H9 (cell line): ENCODE data around the gene ITPK1. TPM values are rescaled to one million over a fixed set of nuclear protein-coding genes. Genes with fewer than 3 reads are reported as not detected.

ENCODE experiments used
- DNase-seq: peaks from one replicate; pipeline ENCODE4 v3.0.0-alpha.2; 2017
- H2AFZ ChIP-seq: one replicate; pipeline ENCODE4 v1.6.1; 2013; ENCODE audit warnings: mild to moderate bottlenecking, low read length, control low read depth, moderate library complexity
- H2AK5ac ChIP-seq: 2 replicates; pipeline ENCODE4 v1.6.1; 2013; ENCODE audit warnings: low read length, control low read depth, mixed read lengths; ENCODE audit not compliant: insufficient read length
- H2BK120ac ChIP-seq: one replicate; pipeline ENCODE4 v1.6.1; 2013; ENCODE audit warnings: low read depth, mild to moderate bottlenecking, low read length, control low read depth, inconsistent platforms; ENCODE audit not compliant: poor library complexity, severe bottlenecking
- H2BK12ac ChIP-seq: 2 replicates; pipeline ENCODE4 v1.6.1; 2013; ENCODE audit warnings: low read length, control low read depth, mixed read lengths, low read depth; ENCODE audit not compliant: insufficient read length
- H2BK15ac ChIP-seq: 2 replicates; pipeline ENCODE4 v1.6.1; 2013; ENCODE audit warnings: low read depth, low read length, control low read depth
- H2BK20ac ChIP-seq: one replicate; pipeline ENCODE4 v1.6.1; 2013; ENCODE audit warnings: low read depth, mild to moderate bottlenecking, low read length, control low read depth, inconsistent platforms; ENCODE audit not compliant: poor library complexity, severe bottlenecking
- H2BK5ac ChIP-seq: 2 replicates; pipeline ENCODE4 v1.6.1; 2013; ENCODE audit warnings: low read length, control low read depth, mixed read lengths; ENCODE audit not compliant: insufficient read length
- H3K14ac ChIP-seq: 2 replicates; pipeline ENCODE4 v1.6.1; 2013; ENCODE audit warnings: low read length, control low read depth; ENCODE audit not compliant: insufficient read depth
- H3K18ac ChIP-seq: 2 replicates; pipeline ENCODE4 v1.6.1; 2013; ENCODE audit warnings: low read depth, mild to moderate bottlenecking, mixed read lengths, low read length, control low read depth; ENCODE audit not compliant: insufficient read length
- H3K23ac ChIP-seq: 2 replicates; pipeline ENCODE4 v1.6.1; 2013; ENCODE audit warnings: low read length, control low read depth, mixed read lengths, low read depth; ENCODE audit not compliant: insufficient read length
- H3K23me2 ChIP-seq: 2 replicates; pipeline ENCODE4 v1.6.1; 2013; ENCODE audit warnings: low read depth, mild to moderate bottlenecking, mixed read lengths, low read length, control low read depth; ENCODE audit not compliant: insufficient read length, poor library complexity, severe bottlenecking
- H3K27ac ChIP-seq: 2 replicates; pipeline ENCODE4 v1.5.1; 2013; ENCODE audit warnings: low read length, control low read depth, mixed read lengths, low read depth; ENCODE audit not compliant: insufficient read length
- H3K27me3 ChIP-seq: 2 replicates; pipeline ENCODE4 v1.6.1; 2013; ENCODE audit warnings: low read length, control low read depth, inconsistent platforms; ENCODE audit not compliant: insufficient read depth
- H3K4ac ChIP-seq: 2 replicates; pipeline ENCODE4 v1.6.1; 2013; ENCODE audit warnings: low read depth, mild to moderate bottlenecking, control low read depth, inconsistent platforms, low read length, moderate library complexity
- H3K4me1 ChIP-seq: 2 replicates; pipeline ENCODE4 v1.6.1; 2013; ENCODE audit warnings: low read length, control low read depth, inconsistent platforms; ENCODE audit not compliant: insufficient read depth
- H3K4me2 ChIP-seq: 2 replicates; pipeline ENCODE4 v1.6.1; 2013; ENCODE audit warnings: low read length, control low read depth, mixed read lengths; ENCODE audit not compliant: insufficient read length, insufficient read depth
- H3K56ac ChIP-seq: 2 replicates; pipeline ENCODE4 v1.6.1; 2013; ENCODE audit warnings: low read depth, mild to moderate bottlenecking, mixed read lengths, low read length, control low read depth; ENCODE audit not compliant: insufficient read length
- H3K79me1 ChIP-seq: 2 replicates; pipeline ENCODE4 v1.6.1; 2013; ENCODE audit warnings: low read depth, mild to moderate bottlenecking, moderate library complexity, low read length, control low read depth, inconsistent platforms; ENCODE audit not compliant: insufficient read depth, poor library complexity, severe bottlenecking
- H3K79me2 ChIP-seq: 2 replicates; pipeline ENCODE4 v1.6.1; 2013; ENCODE audit warnings: low read length, control low read depth, inconsistent platforms; ENCODE audit not compliant: insufficient read depth
- H3K9ac ChIP-seq: 2 replicates; pipeline ENCODE4 v1.6.1; 2013; ENCODE audit warnings: low read length, control low read depth, mixed read lengths; ENCODE audit not compliant: insufficient read length; ENCODE audit errors: extremely low read depth
- H3K9me3 ChIP-seq: one replicate; pipeline ENCODE4 v1.6.1; 2013; ENCODE audit warnings: low read depth, low read length, inconsistent platforms; ENCODE audit not compliant: control insufficient read depth
- H3T11ph ChIP-seq: one replicate; pipeline ENCODE4 v1.6.1; 2013; ENCODE audit warnings: mild to moderate bottlenecking, low read length, control low read depth, inconsistent platforms
- H4K20me1 ChIP-seq: one replicate; pipeline ENCODE4 v1.6.1; 2013; ENCODE audit not compliant: control insufficient read depth, insufficient read length, insufficient read depth
- H4K5ac ChIP-seq: 2 replicates; pipeline ENCODE4 v1.6.1; 2013; ENCODE audit warnings: low read depth, mild to moderate bottlenecking, mixed read lengths, low read length, control low read depth; ENCODE audit not compliant: insufficient read length
- H4K8ac ChIP-seq: replicated peaks from 2 replicates; pipeline ENCODE4 v1.6.1; 2013; ENCODE audit warnings: low read length, control low read depth, mixed read lengths, low read depth; ENCODE audit not compliant: insufficient read length
- H4K91ac ChIP-seq: 2 replicates; pipeline ENCODE4 v1.6.1; 2013; ENCODE audit warnings: low read depth, mild to moderate bottlenecking, moderate library complexity, mixed read lengths, low read length, control low read depth; ENCODE audit not compliant: insufficient read length
- H3K27ac Mint-ChIP-seq, 3 experiments: 2 replicates in 2 of 3; 3 replicates in 1 of 3; pipeline ENCODE4 v1.8.0; 2020 to 2021; ENCODE audit warnings: mixed read lengths in 3 of 3, mild to moderate bottlenecking in 1 of 3, moderate library complexity in 1 of 3
- H3K27me3 Mint-ChIP-seq: 2 replicates; pipeline ENCODE4 v1.8.0; 2021; ENCODE audit warnings: low read depth, mild to moderate bottlenecking, moderate library complexity, mixed read lengths
- H3K36me3 Mint-ChIP-seq, 3 experiments: 2 replicates in 2 of 3; 3 replicates in 1 of 3; pipeline ENCODE4 v1.8.0; 2020 to 2021; ENCODE audit warnings: low read depth in 3 of 3, mixed read lengths in 3 of 3; ENCODE audit not compliant: insufficient read depth in 1 of 3
- H3K4me1 Mint-ChIP-seq, 2 experiments: 2 replicates each; pipeline ENCODE4 v1.8.0; 2020; ENCODE audit warnings: mixed read lengths in 2 of 2
- H3K4me3 Mint-ChIP-seq, 2 experiments: 2 replicates in 1 of 2; 3 replicates in 1 of 2; pipeline ENCODE4 v1.8.0; 2020 to 2021; ENCODE audit warnings: mild to moderate bottlenecking in 2 of 2, mixed read lengths in 2 of 2, moderate library complexity in 1 of 2
- H3K9me3 Mint-ChIP-seq, 2 experiments: 2 replicates in 1 of 2; 3 replicates in 1 of 2; pipeline ENCODE4 v1.8.0; 2020; ENCODE audit warnings: mild to moderate bottlenecking in 2 of 2, mixed read lengths in 2 of 2, moderate library complexity in 1 of 2
- WGBS: extraction: QIAGEN DNeasy Blood & Tissue Kit; methylation state at CpG from one replicate; pipeline ENCODE4 v1.1.7; 2013; ENCODE audit warnings: missing lambda C conversion rate, low lambda C conversion rate, mixed read lengths; ENCODE audit not compliant: insufficient read length; ENCODE audit errors: extremely low coverage; 5-methylcytosine and 5-hydroxymethylcytosine counted together
- total RNA-seq: library from RNA; stranded (reverse); gene quantifications from 2 replicates; pipeline ENCODE4 v1.2.1, GENCODE V29; 2021
- TF ChIP-seq, protein P1 (sequence below): fragments of 200-600 bp; sonication (generic); conservative IDR thresholded peaks from 3 replicates; pipeline ENCODE4 v1.8.0; 2021; ENCODE audit warnings: antibody characterized with exemption, mild to moderate bottlenecking

ITPK1 gene
- total RNA-seq, 1 experiment from 2014 or later, result 92.7 TPM

DNA sequence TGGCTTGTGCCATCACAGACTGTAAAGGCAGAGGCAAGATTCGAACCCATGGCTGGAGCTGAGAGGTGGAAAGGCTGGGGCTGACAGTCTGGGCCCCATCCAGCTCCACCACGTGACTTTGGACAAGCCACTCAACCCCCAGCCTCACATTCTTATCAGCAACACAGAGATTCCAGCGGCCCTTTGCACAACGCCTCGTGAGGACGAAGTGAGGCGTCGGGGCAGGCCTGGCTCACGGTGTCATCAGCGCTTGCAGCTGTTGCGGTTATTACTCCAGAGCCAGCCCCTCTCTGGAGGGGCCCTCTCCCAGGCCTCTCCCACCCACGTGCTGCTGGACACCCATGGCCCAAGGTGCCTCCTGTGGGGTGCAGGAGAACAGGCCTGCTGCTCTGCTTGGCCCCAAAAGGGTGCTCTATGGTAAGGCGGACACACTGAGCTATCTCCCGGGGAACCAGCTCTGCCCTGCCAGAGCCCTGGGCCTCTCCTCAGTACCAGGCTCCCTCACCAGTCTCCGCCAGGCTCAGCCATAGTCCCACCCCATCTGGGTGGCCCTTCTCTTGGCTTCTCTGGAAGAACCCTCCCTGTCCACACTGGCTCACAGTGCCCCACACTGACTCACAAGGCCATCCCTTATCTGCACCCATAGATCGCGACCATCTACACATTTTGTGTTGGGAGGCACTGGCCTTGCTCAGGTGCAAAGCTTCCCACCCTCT is 171.7 kb downstream of the ITPK1 start:
- H3T11ph ChIP-seq, result no peak overlapping the region
- no peak overlapping the region for H2BK12ac ChIP-seq
- no peak overlapping the region for H2BK20ac ChIP-seq
- no peak overlapping the region for H3K23ac ChIP-seq
- no peaks in the 10 kb centered on the region for H3K9me3 ChIP-seq
- no peaks in the 10 kb centered on the region for H3K27me3 ChIP-seq
- no peaks in the 10 kb centered on the region for H3K9me3 Mint-ChIP-seq
- H3K4me2 ChIP-seq, result no peak overlapping the region
- H3K18ac ChIP-seq, result no peak overlapping the region
- H3K9ac ChIP-seq, result no peak overlapping the region
- H2BK5ac ChIP-seq, result no peak overlapping the region
- no peak overlapping the region for H2AFZ ChIP-seq
- H4K91ac ChIP-seq, result no peak overlapping the region
- H4K5ac ChIP-seq, result no peak overlapping the region
- H3K4me1 Mint-ChIP-seq, result no peaks in the 10 kb centered on the region
- no peaks in the 10 kb centered on the region for H4K20me1 ChIP-seq
- no peak overlapping the region for H3K56ac ChIP-seq
- DNase-seq, result no peak
- H2BK15ac ChIP-seq, result no peak overlapping the region
- H3K27ac ChIP-seq, result no peak overlapping the region
- no peaks in the 10 kb centered on the region for H3K79me2 ChIP-seq
- no peaks in the 10 kb centered on the region for H3K4me1 ChIP-seq
- H3K27me3 Mint-ChIP-seq, result peaks cover 3% of the 10 kb centered on the region; the same call in 1 of the 2 replicates
- H3K23me2 ChIP-seq, result no peaks in the 10 kb centered on the region
- no peak overlapping the region for H3K14ac ChIP-seq
- H2BK120ac ChIP-seq, result no peak overlapping the region
- peak overlapping the region; percentile 13 to 81 (median 27); a peak in 5 of 7 replicates for H3K27ac Mint-ChIP-seq
- H3K4me3 Mint-ChIP-seq, result no peak overlapping the region
- TF ChIP-seq, protein P1, sequence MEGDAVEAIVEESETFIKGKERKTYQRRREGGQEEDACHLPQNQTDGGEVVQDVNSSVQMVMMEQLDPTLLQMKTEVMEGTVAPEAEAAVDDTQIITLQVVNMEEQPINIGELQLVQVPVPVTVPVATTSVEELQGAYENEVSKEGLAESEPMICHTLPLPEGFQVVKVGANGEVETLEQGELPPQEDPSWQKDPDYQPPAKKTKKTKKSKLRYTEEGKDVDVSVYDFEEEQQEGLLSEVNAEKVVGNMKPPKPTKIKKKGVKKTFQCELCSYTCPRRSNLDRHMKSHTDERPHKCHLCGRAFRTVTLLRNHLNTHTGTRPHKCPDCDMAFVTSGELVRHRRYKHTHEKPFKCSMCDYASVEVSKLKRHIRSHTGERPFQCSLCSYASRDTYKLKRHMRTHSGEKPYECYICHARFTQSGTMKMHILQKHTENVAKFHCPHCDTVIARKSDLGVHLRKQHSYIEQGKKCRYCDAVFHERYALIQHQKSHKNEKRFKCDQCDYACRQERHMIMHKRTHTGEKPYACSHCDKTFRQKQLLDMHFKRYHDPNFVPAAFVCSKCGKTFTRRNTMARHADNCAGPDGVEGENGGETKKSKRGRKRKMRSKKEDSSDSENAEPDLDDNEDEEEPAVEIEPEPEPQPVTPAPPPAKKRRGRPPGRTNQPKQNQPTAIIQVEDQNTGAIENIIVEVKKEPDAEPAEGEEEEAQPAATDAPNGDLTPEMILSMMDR, result no peak
- no CpG with 5 or more reads among the region's 17 CpGs for WGBS
- H4K8ac ChIP-seq, result no peak overlapping the region
- H2AK5ac ChIP-seq, result no peak overlapping the region
- no peaks in the 10 kb centered on the region for H3K79me1 ChIP-seq
- no peak overlapping the region for H3K4ac ChIP-seq
- H3K36me3 Mint-ChIP-seq, result peaks cover 19 to 32% (median 20%) of the 10 kb centered on the region in 3 experiments
